Body of pancreas (tissue), 4 donors: Measurements from ENCODE around the gene NRXN2.

ENCODE experiments used
- CTCF ChIP-seq, 7 experiments: fragments of 450-650 bp in 4 of 7; fragments of 200-600 bp in 3 of 7; sonication (generic) in 3 of 7; IDR thresholded peaks; one replicate each; pipeline ENCODE4 v1.5.1; 2016 to 2019; ENCODE audit warnings: antibody characterized with exemption in 7 of 7
- POLR2A ChIP-seq, 3 donors: fragments of 450-650 bp; IDR thresholded peaks; one replicate each; pipeline ENCODE4 v1.6.1; 2016; ENCODE audit warnings: antibody characterized with exemption in 3 of 3, mild to moderate bottlenecking in 2 of 3

- TF ChIP-seq CTCF (IDR thresholded peaks at IDR 0.05) = no peak
- no peak for TF ChIP-seq POLR2A (IDR thresholded peaks at IDR 0.05)
Observed at GRCh38 chr11:64611176-64611575, 111.8 kb downstream of the NRXN2 start.
